Measurements from ENCODE around the gene TSC22D4.

The TSC22D4 gene

GRCh38 chr7:100428967-100429636, 49.9 kb downstream of the TSC22D4 start:
- peaks cover 5% of the 10 kb centered on the region for H3K27me3 ChIP-seq (ENCODE audit: control insufficient read depth, insufficient read depth, low read length)
- peaks cover 16% of the 10 kb centered on the region for H3K36me3 ChIP-seq (ENCODE audit: control insufficient read depth, insufficient read depth, low read length)
- H3K4me3 ChIP-seq (ENCODE audit: low read depth, low read length) = peak overlapping the region; percentile 96
- H3K4me1 ChIP-seq (ENCODE audit: control insufficient read depth, insufficient read depth, low read length) = peaks cover 4% of the 10 kb centered on the region
- H3K9ac ChIP-seq (ENCODE audit: low read depth, low read length) = peak overlapping the region; percentile 98
- H3K9me3 ChIP-seq (ENCODE audit: control insufficient read depth, insufficient read depth, low read length) = no peaks in the 10 kb centered on the region

GRCh38 chr7:100428199-100428966, 50.6 kb downstream of the TSC22D4 start, which contains the start of gene ZCWPW1:
TSS of gene ZCWPW1 (minus strand) at chr7:100428703. CDS start at chr7:100420649, 8,054 bp downstream.
- Histone ChIP-seq H3K4me1 (ENCODE audit: control insufficient read depth, insufficient read depth, low read length) (peaks cover 4% of the 10 kb centered on the region), H3K9ac (ENCODE audit: low read depth, low read length) (peak within 1 kb of the TSS; percentile 98), H3K36me3 (ENCODE audit: control insufficient read depth, insufficient read depth, low read length) (peaks cover 9% of the 10 kb centered on the region), H3K9me3 (ENCODE audit: control insufficient read depth, insufficient read depth, low read length) (no peaks in the 10 kb centered on the region), H3K27me3 (ENCODE audit: control insufficient read depth, insufficient read depth, low read length) (peaks cover 5% of the 10 kb centered on the region), H3K4me3 (ENCODE audit: low read depth, low read length) (peak within 1 kb of the TSS; percentile 96)

GRCh38 chr7:100427762-100428198, 51.2 kb downstream of the TSC22D4 start:
- no peak overlapping the region for H3K9ac ChIP-seq (ENCODE audit: low read depth, low read length)
- H3K36me3 ChIP-seq (ENCODE audit: control insufficient read depth, insufficient read depth, low read length) = peaks cover 3% of the 10 kb centered on the region
- peak overlapping the region; percentile 96 for H3K4me3 ChIP-seq (ENCODE audit: low read depth, low read length)
- H3K27me3 ChIP-seq (ENCODE audit: control insufficient read depth, insufficient read depth, low read length) = peaks cover 5% of the 10 kb centered on the region
- H3K4me1 ChIP-seq (ENCODE audit: control insufficient read depth, insufficient read depth, low read length) = peaks cover 4% of the 10 kb centered on the region
- no peaks in the 10 kb centered on the region for H3K9me3 ChIP-seq (ENCODE audit: control insufficient read depth, insufficient read depth, low read length)

- Histone ChIP-seq H3K4me1 (ENCODE audit: control insufficient read depth, insufficient read depth, low read length) (no peaks in the 10 kb centered on the region), H3K36me3 (ENCODE audit: control insufficient read depth, insufficient read depth, low read length) (no peaks in the 10 kb centered on the region), H3K27me3 (ENCODE audit: control insufficient read depth, insufficient read depth, low read length) (peaks cover 5% of the 10 kb centered on the region), H3K9me3 (ENCODE audit: control insufficient read depth, insufficient read depth, low read length) (no peaks in the 10 kb centered on the region), H3K9ac (ENCODE audit: low read depth, low read length) (no peak overlapping the region), H3K4me3 (ENCODE audit: low read depth, low read length) (no peak overlapping the region)
Observed at GRCh38 chr7:100426516-100426915, 52.5 kb downstream of the TSC22D4 start.

GRCh38 chr7:100425347-100425746, 53.7 kb downstream of the TSC22D4 start:
- Histone ChIP-seq H3K4me1 (ENCODE audit: control insufficient read depth, insufficient read depth, low read length) (no peaks in the 10 kb centered on the region), H3K27me3 (ENCODE audit: control insufficient read depth, insufficient read depth, low read length) (peaks cover 5% of the 10 kb centered on the region), H3K9ac (ENCODE audit: low read depth, low read length) (no peak overlapping the region), H3K9me3 (ENCODE audit: control insufficient read depth, insufficient read depth, low read length) (no peaks in the 10 kb centered on the region), H3K36me3 (ENCODE audit: control insufficient read depth, insufficient read depth, low read length) (no peaks in the 10 kb centered on the region), H3K4me3 (ENCODE audit: low read depth, low read length) (no peak overlapping the region)

- Histone ChIP-seq H3K4me1 (ENCODE audit: control insufficient read depth, insufficient read depth, low read length) (no peaks in the 10 kb centered on the region), H3K9ac (ENCODE audit: low read depth, low read length) (no peak overlapping the region), H3K27me3 (ENCODE audit: control insufficient read depth, insufficient read depth, low read length) (peaks cover 5% of the 10 kb centered on the region), H3K4me3 (ENCODE audit: low read depth, low read length) (no peak overlapping the region), H3K36me3 (ENCODE audit: control insufficient read depth, insufficient read depth, low read length) (no peaks in the 10 kb centered on the region), H3K9me3 (ENCODE audit: control insufficient read depth, insufficient read depth, low read length) (no peaks in the 10 kb centered on the region)
Observed at GRCh38 chr7:100423315-100423714, 55.7 kb downstream of the TSC22D4 start.

GRCh38 chr7:100419660-100420226, 59.3 kb downstream of the TSC22D4 start:
- Histone ChIP-seq H3K4me3 (ENCODE audit: low read depth, low read length) (no peak overlapping the region), H3K36me3 (ENCODE audit: control insufficient read depth, insufficient read depth, low read length) (no peaks in the 10 kb centered on the region), H3K9ac (ENCODE audit: low read depth, low read length) (no peak overlapping the region), H3K4me1 (ENCODE audit: control insufficient read depth, insufficient read depth, low read length) (no peaks in the 10 kb centered on the region), H3K27me3 (ENCODE audit: control insufficient read depth, insufficient read depth, low read length) (no peaks in the 10 kb centered on the region), H3K9me3 (ENCODE audit: control insufficient read depth, insufficient read depth, low read length) (no peaks in the 10 kb centered on the region)

DNA sequence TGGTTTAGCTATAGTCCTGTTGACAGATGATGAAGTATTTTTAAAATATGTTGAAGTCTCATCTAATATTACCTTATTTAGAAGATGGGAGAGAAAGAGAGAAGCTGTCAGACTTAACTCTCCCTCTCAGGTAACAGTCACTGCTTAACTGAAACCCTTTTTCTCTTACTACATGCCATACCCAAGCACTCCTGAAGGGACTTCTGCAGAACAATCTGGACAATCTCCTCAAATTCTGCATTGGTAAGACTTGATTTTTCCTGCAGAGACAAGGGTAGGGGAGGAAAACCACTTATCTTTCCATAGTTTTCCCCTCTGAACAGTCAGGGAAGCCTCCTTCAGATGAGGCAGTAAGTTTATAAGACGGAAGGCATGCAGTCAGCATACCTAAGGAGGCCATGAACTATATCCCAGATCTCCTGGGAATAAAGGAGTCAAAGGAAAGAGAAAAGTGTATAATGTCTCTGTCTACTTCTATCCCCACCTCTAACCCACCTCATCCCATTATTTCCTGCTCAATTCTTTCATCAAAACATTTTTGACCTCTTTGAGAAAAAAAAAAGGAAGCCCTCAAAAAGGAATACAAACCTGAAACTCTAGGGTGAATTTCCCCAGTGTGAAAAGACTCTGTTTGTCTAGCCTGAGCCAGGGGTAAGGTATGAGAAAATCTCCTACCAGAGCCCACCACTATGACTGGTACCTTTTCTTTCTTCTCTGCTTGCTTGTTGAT, 59.9 kb downstream of the TSC22D4 start:
- H3K27me3 ChIP-seq (ENCODE audit: control insufficient read depth, insufficient read depth, low read length) = no peaks in the 10 kb centered on the region
- no peak overlapping the region for H3K9ac ChIP-seq (ENCODE audit: low read depth, low read length)

More for the DNA sequence above, 59.9 kb downstream of the TSC22D4 start:
- Histone ChIP-seq H3K4me3 (ENCODE audit: low read depth, low read length) (no peak overlapping the region), H3K36me3 (ENCODE audit: control insufficient read depth, insufficient read depth, low read length) (no peaks in the 10 kb centered on the region), H3K4me1 (ENCODE audit: control insufficient read depth, insufficient read depth, low read length) (no peaks in the 10 kb centered on the region), H3K9me3 (ENCODE audit: control insufficient read depth, insufficient read depth, low read length) (no peaks in the 10 kb centered on the region)

Measured in iPS-15b (cell line).